ENCODE measurements around the gene GUCY1A2. TPM values are rescaled to one million over a fixed set of nuclear protein-coding genes. Genes with fewer than 3 reads are reported as not detected.

Gene GUCY1A2
- total RNA-seq, 4 donors from 2014 or later, result 2.5 to 7.7 (median 4.4) TPM

DNA sequence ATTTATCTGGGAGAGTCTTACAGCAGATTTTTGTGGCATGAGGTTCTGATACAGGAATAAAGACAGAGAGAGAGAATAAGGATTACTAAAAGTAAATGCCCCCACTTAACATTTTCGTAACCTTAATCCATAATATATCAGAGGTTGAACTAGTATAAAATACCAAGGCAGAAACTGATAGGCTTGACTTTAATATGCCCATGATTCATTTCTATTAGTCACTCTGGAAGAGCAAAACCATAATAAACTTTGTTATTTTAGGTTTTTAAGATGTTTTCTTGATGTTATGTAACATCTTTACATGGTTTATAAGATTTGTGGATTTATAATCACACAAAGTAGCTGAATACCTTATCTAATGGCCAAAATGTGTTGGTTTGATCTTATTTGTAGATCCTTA is 19.1 kb downstream of the GUCY1A2 start:
- WGBS, result 87% methylated on average over 1 of the region's 1 CpG
- intact Hi-C loops (cut with DNase I), result no loop called here

DNA sequence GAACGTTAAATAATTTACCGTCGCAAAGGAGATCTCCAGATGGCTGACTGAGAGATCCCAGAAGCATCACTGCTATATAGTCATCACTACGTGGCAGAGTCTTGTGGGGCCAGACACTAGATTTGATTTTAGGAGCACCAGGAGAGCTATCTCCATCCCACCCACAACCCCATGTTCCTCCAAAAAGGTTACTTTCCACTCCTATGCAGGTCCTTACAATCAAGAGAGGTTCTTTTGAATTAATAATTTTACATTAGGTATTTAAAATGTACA is 19.4 kb downstream of the GUCY1A2 start:
- H3K36me3 ChIP-seq, result no peaks in the 10 kb centered on the region
- no peaks in the 10 kb centered on the region for H3K27me3 ChIP-seq
- H3K27ac ChIP-seq (replicated peaks in 1 of 4), result no peak overlapping the region
- H3K9me3 ChIP-seq, result no peaks in the 10 kb centered on the region
- TF ChIP-seq POLR2A (IDR thresholded peaks at IDR 0.05; ENCODE audit: low read depth), result no peak
- TF ChIP-seq EP300 (IDR thresholded peaks at IDR 0.05), result no peak
- TF ChIP-seq, protein P1, sequence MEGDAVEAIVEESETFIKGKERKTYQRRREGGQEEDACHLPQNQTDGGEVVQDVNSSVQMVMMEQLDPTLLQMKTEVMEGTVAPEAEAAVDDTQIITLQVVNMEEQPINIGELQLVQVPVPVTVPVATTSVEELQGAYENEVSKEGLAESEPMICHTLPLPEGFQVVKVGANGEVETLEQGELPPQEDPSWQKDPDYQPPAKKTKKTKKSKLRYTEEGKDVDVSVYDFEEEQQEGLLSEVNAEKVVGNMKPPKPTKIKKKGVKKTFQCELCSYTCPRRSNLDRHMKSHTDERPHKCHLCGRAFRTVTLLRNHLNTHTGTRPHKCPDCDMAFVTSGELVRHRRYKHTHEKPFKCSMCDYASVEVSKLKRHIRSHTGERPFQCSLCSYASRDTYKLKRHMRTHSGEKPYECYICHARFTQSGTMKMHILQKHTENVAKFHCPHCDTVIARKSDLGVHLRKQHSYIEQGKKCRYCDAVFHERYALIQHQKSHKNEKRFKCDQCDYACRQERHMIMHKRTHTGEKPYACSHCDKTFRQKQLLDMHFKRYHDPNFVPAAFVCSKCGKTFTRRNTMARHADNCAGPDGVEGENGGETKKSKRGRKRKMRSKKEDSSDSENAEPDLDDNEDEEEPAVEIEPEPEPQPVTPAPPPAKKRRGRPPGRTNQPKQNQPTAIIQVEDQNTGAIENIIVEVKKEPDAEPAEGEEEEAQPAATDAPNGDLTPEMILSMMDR (IDR thresholded peaks at IDR 0.05), result no peak
- TF ChIP-seq POLR2AphosphoS5 (IDR thresholded peaks at IDR 0.05), result no peak
- no peak for DNase-seq (ENCODE audit: extremely low spot score)
- H3K4me3 ChIP-seq, result no peak overlapping the region
- no peaks in the 10 kb centered on the region for H3K4me1 ChIP-seq
- intact Hi-C loops (cut with DNase I), result no loop called here
- WGBS, result 66% methylated on average over 4 of the region's 4 CpGs

More for the DNA sequence above, 19.1 kb downstream of the GUCY1A2 start:
- no peak for TF ChIP-seq EP300 (IDR thresholded peaks at IDR 0.05)
- H3K27ac ChIP-seq (replicated peaks in 1 of 4), result no peak overlapping the region
- H3K9me3 ChIP-seq, result no peaks in the 10 kb centered on the region
- H3K4me3 ChIP-seq, result no peak overlapping the region
- no peaks in the 10 kb centered on the region for H3K36me3 ChIP-seq
- H3K27me3 ChIP-seq, result no peaks in the 10 kb centered on the region
- no peak for DNase-seq (ENCODE audit: extremely low spot score)
- H3K4me1 ChIP-seq, result no peaks in the 10 kb centered on the region

DNA sequence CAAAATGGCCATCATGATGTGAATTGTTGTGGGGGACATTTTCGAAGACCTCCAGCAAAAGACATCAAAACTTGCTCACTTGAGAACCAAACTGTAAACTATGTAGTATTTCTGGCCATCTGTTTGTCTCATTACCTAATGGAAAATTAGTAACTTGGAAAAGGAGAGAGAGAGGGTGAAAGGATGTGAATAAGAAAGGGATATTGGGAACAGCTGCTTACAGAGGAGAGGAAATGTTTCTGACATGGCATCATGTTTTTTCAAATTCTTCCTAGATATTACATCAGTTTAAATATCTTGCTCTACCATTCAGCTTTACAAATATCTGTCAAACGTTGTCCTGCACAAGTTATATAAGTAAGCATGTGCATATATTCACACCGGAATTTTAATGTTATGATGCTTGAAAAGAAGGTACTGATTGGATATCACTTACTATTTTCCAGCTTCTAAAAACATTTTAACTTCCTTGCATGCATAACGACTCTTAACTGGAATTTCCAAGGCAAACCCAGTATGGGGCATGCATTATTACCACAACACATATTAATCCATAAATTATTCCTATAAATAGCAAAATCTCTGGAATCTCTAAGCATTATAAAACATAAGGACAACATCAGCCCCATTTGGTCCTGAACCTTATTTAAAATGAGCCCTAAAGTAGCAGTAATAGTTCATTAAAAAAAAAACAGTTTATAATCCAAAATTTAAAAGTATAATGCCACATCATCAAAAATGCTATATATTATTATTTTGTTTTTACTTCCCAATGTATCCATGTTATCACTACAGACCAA is 20.0 kb downstream of the GUCY1A2 start:
- no peaks in the 10 kb centered on the region for H3K36me3 ChIP-seq
- DNase-seq (ENCODE audit: extremely low spot score), result no peak
- no peaks in the 10 kb centered on the region for H3K4me1 ChIP-seq
- intact Hi-C loops (cut with DNase I), result no loop called here
- H3K27me3 ChIP-seq, result no peaks in the 10 kb centered on the region
- no peaks in the 10 kb centered on the region for H3K9me3 ChIP-seq
- H3K27ac ChIP-seq (replicated peaks in 1 of 4), result no peak overlapping the region
- WGBS, result 61% methylated on average over 4 of the region's 4 CpGs
- no peak overlapping the region for H3K4me3 ChIP-seq
- TF ChIP-seq POLR2AphosphoS5 (IDR thresholded peaks at IDR 0.05) (no peak), EP300 (IDR thresholded peaks at IDR 0.05) (no peak), POLR2A (IDR thresholded peaks at IDR 0.05; ENCODE audit: low read depth) (no peak)
- TF ChIP-seq, protein P1 (IDR thresholded peaks at IDR 0.05), result no peak

DNA sequence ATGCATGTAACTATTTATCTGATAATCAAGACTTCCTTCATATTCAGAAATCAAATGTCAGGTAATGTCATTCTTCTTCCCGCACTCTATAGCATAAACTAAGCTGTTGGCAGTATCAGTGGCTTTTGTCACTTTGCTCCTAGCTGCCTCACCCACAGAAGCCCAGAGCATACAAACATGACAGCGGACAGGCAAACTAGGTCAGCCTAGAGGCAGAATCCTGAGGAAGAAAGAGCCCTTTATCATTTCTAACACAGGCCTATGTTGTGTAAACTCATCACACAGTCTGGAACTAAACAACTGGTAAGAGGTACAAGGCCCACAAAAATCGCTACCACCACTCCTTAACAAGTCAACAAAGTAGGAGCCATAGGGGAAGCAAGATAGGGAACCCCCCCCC is 21.0 kb downstream of the GUCY1A2 start:
- intact Hi-C loops (cut with DNase I), result no loop called here

DNA sequence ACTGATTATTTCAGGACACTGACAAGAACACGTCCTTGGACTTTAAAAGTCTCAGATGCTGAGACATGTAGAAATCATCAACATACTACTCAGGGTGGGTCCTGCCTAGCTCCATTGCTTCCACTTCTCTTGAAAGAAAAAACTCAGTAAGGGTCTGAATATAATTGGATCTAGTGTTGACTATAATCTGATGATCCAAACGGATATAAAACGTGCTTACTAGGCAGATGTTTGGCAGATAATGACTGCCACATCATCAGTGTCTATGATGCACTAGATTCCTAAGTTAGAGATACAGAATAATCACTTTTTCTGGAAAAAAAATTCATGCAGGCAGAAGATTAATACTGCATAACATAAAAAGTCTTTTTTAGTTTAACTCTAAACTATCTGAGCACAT is 21.6 kb downstream of the GUCY1A2 start:
- Histone ChIP-seq H3K4me1 (no peaks in the 10 kb centered on the region), H3K36me3 (no peaks in the 10 kb centered on the region), H3K27ac (replicated peaks in 1 of 4) (no peak overlapping the region), H3K27me3 (no peaks in the 10 kb centered on the region), H3K9me3 (no peaks in the 10 kb centered on the region), H3K4me3 (no peak overlapping the region)
- intact Hi-C loops (cut with DNase I), result no loop called here
- TF ChIP-seq POLR2A (IDR thresholded peaks at IDR 0.05; ENCODE audit: low read depth), result no peak
- TF ChIP-seq, protein P1 (IDR thresholded peaks at IDR 0.05), result no peak
- TF ChIP-seq EP300 (IDR thresholded peaks at IDR 0.05), result no peak
- TF ChIP-seq POLR2AphosphoS5 (IDR thresholded peaks at IDR 0.05), result no peak
- no peak for DNase-seq (ENCODE audit: extremely low spot score)
- WGBS, result 63% methylated on average over 3 of the region's 3 CpGs

More for the DNA sequence above, 21.0 kb downstream of the GUCY1A2 start:
- TF ChIP-seq, protein P1 (IDR thresholded peaks at IDR 0.05), result no peak
- TF ChIP-seq POLR2A (IDR thresholded peaks at IDR 0.05; ENCODE audit: low read depth) (no peak), EP300 (IDR thresholded peaks at IDR 0.05) (no peak), POLR2AphosphoS5 (IDR thresholded peaks at IDR 0.05) (no peak)
- no peak overlapping the region for H3K4me3 ChIP-seq
- H3K36me3 ChIP-seq, result no peaks in the 10 kb centered on the region
- no peak for DNase-seq (ENCODE audit: extremely low spot score)
- no peaks in the 10 kb centered on the region for H3K4me1 ChIP-seq
- H3K27ac ChIP-seq (replicated peaks in 1 of 4), result no peak overlapping the region
- 85% methylated on average over 3 of the region's 3 CpGs for WGBS
- no peaks in the 10 kb centered on the region for H3K27me3 ChIP-seq
- no peaks in the 10 kb centered on the region for H3K9me3 ChIP-seq
